Esophagus squamous epithelium (tissue), 4 donors: ENCODE data around the gene COL23A1.

ENCODE experiments used
- POLR2A ChIP-seq, 4 donors: fragments of 450-650 bp; IDR thresholded peaks; one replicate each; pipeline ENCODE4 v1.6.1; 2017; ENCODE audit warnings: antibody characterized with exemption in 4 of 4, mild to moderate bottlenecking in 4 of 4, moderate library complexity in 3 of 4
- TF ChIP-seq, protein P1 (sequence below), 6 experiments: fragments of 450-650 bp in 4 of 6; fragments of 200-600 bp in 2 of 6; sonication (generic) in 2 of 6; IDR thresholded peaks; one replicate each; pipeline ENCODE4 v1.5.1; 2016 to 2019; ENCODE audit warnings: antibody characterized with exemption in 6 of 6, mild to moderate bottlenecking in 4 of 6, moderate library complexity in 4 of 6

DNA sequence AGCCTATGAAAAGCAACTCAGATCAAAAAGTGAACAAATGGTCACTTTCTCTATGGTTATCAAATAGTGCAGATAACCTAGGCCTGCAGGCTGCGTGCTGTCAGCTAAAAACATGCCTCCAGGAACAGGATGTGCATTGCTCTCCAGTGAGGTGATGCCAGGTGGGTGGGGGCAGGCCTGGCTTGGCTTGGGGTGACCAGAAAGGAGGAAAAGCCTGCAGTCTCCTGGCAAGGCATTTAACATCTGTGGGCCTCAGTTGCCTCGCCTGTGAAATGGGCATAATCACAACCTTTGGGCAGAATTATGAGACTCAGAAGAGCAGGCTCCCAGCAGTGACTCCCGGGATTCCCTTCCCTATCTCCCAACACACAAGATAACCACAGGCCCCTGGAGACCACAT is 135.9 kb downstream of the COL23A1 start:
- TF ChIP-seq, protein P1, sequence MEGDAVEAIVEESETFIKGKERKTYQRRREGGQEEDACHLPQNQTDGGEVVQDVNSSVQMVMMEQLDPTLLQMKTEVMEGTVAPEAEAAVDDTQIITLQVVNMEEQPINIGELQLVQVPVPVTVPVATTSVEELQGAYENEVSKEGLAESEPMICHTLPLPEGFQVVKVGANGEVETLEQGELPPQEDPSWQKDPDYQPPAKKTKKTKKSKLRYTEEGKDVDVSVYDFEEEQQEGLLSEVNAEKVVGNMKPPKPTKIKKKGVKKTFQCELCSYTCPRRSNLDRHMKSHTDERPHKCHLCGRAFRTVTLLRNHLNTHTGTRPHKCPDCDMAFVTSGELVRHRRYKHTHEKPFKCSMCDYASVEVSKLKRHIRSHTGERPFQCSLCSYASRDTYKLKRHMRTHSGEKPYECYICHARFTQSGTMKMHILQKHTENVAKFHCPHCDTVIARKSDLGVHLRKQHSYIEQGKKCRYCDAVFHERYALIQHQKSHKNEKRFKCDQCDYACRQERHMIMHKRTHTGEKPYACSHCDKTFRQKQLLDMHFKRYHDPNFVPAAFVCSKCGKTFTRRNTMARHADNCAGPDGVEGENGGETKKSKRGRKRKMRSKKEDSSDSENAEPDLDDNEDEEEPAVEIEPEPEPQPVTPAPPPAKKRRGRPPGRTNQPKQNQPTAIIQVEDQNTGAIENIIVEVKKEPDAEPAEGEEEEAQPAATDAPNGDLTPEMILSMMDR (IDR thresholded peaks at IDR 0.05): no peak
- TF ChIP-seq POLR2A (IDR thresholded peaks at IDR 0.05): no peak
